ENCODE data around the gene PECR.

The PECR gene

DNA sequence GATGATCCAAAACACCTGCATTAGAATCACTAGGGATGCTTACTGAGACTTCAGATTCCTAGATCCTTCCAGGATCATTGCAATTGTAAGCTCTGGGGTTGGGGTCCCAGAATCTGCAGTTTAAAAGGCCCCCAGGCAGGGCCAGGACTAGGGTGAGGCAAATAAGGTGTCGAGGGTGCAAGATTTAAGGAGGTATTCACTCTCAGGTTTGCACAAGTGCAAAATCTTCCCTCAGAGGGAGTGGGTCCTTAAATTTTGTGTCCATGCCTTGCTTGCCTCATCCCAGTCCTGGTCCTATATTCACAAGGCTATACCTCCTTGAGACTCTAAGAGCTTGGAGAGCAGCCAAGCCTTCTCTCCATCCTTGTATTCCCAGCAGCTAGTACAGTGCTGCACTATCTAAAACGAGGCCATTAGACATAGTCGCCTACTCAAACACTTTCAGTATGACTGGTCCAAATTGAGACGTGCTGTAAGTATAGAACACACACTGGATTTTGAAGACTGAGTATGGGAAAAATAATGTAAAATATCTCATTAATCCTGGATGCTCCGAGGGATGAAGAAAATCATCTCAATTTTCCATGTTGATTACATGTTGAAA lies 36.6 kb downstream of the PECR start:
- TF ChIP-seq GATA1 (IDR thresholded peaks at IDR 0.05; ENCODE audit: low read depth, low read length), result no peak
- TF ChIP-seq POLR2A (IDR thresholded peaks at IDR 0.05; ENCODE audit: low read length), result no peak
- DNase-seq, result no peak

GRCh38 chr2:216043949-216044348 lies 37.7 kb downstream of the PECR start:
- no peak for DNase-seq
- no peak for TF ChIP-seq GATA1 (IDR thresholded peaks at IDR 0.05; ENCODE audit: low read depth, low read length)
- TF ChIP-seq POLR2A (IDR thresholded peaks at IDR 0.05; ENCODE audit: low read length), result no peak

DNA sequence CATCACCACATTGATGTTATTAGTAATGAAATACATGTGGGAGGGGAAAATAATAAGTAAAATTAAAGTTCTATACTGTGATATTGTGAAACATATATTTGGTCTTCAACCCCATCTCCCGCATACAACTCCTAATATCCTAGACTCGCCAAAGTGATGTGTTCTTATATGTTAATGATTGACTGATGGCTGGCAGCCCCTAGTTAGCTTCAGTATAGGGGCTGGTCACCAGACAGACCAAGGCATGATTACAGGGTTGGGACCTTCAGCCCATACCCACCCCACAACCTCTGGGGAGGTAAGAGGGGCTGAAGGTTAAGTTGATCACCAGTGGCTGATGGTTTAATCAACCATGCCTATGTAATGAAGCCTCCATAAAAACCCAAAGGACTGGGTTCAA lies 40.2 kb downstream of the PECR start:
- TF ChIP-seq POLR2A (IDR thresholded peaks at IDR 0.05; ENCODE audit: low read length) (no peak), GATA1 (IDR thresholded peaks at IDR 0.05; ENCODE audit: low read depth, low read length) (no peak)
- no peak for DNase-seq

GRCh38 chr2:216039918-216040317 lies 41.7 kb downstream of the PECR start:
- no peak for TF ChIP-seq POLR2A (IDR thresholded peaks at IDR 0.05; ENCODE audit: low read length)
- no peak for DNase-seq

DNA sequence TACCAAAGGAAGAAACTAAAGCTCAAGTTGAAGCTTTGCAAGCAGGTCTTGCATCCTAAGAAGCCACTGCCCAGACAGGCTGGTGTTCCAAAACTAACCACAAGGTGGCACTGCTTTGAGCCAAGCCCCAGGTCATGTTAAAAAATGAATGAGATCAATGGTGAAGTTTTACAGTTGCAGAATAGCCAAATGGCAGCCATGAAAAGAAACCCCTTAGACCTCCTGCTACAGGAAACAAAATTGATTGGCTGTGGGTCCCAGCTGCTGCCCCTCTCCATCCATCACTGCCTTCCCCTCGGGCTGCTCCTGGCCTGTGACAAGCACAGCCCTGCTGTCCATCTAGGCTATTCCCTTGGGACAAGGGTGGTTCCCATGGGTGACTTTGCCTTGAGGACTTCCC lies 47.5 kb downstream of the PECR start:
- TF ChIP-seq GATA1 (IDR thresholded peaks at IDR 0.05; ENCODE audit: low read depth, low read length), result no peak
- TF ChIP-seq POLR2A (IDR thresholded peaks at IDR 0.05; ENCODE audit: low read length), result no peak
- peak; percentile 73 to 86 for DNase-seq

- no peak for DNase-seq
- TF ChIP-seq GATA1 (IDR thresholded peaks at IDR 0.05; ENCODE audit: low read depth, low read length) (no peak), POLR2A (IDR thresholded peaks at IDR 0.05; ENCODE audit: low read length) (no peak)
Measured at GRCh38 chr2:216033403-216033802, 48.2 kb downstream of the PECR start.

DNA sequence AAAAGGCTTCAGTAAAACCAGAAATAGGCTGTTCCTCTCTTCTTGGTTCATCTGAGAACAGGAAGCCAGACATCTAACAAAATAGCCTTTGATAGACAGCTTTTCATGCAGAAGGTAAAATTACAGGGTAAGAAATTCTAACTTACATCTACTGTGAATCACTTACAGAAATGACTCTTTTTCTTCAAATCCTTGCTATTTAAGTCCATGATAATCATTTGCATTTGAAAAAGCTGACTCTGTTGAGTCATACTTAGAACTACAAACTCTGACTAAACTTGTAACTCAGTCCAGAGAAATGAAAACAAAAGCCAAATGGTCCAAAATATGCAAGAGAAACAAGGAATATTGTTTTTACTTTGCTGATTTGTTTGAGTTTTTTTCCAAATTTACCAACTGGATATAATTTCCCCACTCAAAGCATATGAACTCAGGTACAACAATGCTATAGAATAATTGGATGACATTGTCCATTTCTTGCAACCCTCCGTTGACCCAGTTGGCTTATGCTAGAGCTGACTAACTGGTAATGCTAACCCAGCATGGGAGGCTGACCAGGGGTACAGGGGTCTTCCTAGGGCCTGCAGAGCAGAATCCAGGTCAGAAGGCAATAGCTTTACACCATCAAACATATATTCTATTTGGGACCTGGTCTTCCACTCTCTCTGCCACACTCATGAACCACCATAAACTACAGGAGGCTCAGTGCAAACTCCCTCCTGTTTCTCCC lies 49.5 kb downstream of the PECR start:
- TF ChIP-seq GATA1 (IDR thresholded peaks at IDR 0.05; ENCODE audit: low read depth, low read length) (no peak), POLR2A (IDR thresholded peaks at IDR 0.05; ENCODE audit: low read length) (no peak)
- no peak for DNase-seq

- TF ChIP-seq GATA1 (IDR thresholded peaks at IDR 0.05; ENCODE audit: low read depth, low read length) (no peak), POLR2A (IDR thresholded peaks at IDR 0.05; ENCODE audit: low read length) (no peak)
- no peak for DNase-seq
Measured at GRCh38 chr2:216030216-216030615, 51.4 kb downstream of the PECR start.

DNA sequence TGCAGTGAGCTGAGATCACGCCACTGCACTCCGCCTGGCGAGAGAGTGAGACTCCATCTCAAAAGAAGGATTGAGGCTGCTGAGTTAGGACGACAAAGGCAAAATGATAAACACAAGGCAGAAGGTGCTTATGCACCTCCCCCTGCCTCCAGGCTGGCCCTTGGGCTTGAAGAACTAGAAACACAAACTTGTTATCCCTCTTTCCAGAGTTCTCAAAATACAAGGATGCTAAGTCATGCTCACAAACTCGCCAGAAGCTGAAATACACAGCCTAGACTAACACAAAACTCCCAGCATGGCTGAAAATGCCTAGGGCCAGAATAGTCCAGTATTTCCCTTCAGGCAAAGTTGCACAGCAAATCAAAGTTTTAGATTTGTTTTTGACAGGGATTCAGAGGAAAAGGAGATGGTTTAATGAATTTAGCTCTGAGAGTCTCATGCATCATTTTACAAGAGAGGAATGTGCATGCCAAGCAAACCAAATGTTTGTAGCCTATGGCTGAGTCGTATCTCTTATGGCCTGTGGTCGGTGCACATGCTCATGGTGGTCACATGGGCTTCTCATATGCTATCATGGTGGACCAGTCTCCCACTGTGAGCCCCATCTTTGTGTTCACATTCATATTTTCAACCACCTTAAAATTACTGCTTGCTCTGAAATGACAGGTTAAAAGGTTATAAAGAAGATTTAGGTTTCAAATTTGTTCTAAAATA lies 52.0 kb downstream of the PECR start:
- no peak for DNase-seq
- TF ChIP-seq GATA1 (IDR thresholded peaks at IDR 0.05; ENCODE audit: low read depth, low read length), result no peak
- TF ChIP-seq POLR2A (IDR thresholded peaks at IDR 0.05; ENCODE audit: low read length), result no peak

GRCh38 chr2:216024779-216025336 lies 56.8 kb downstream of the PECR start:
- TF ChIP-seq GATA1 (IDR thresholded peaks at IDR 0.05; ENCODE audit: low read depth, low read length) (no peak), POLR2A (IDR thresholded peaks at IDR 0.05; ENCODE audit: low read length) (no peak)
- DNase-seq, result no peak

DNA sequence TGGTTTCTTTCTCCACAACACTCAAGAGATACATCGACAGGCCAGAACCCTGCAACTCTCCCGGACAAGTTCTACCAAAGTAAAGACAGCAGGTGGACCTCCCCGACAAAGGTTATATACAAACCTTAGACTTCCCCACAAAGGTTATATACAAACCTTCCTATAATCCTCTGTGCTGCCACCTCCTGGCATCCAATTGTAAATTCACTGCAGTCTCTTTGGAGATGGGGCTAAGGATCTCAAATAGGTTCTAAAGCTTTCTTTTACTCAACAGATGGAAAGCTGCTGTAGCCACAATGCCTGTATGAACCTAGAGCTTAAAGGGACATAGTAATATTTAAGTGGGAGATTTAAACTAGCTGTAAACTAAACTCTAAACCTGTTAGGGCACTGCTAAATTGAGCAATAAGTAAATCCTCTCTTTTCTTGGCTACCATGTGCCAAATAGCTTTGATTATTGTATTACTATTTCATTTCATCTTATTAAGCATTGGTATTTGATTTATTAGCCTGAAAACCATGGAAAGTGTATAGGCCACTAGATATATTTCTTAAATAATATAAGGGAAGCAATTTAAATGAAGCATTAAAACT lies 58.5 kb downstream of the PECR start:
- TF ChIP-seq GATA1 (IDR thresholded peaks at IDR 0.05; ENCODE audit: low read depth, low read length) (no peak), POLR2A (IDR thresholded peaks at IDR 0.05; ENCODE audit: low read length) (no peak)
- peak; percentile 50 to 72 for DNase-seq

GRCh38 chr2:216021768-216022565 lies 59.6 kb downstream of the PECR start:
- TF ChIP-seq POLR2A (IDR thresholded peaks at IDR 0.05; ENCODE audit: low read length), result no peak
- no peak for TF ChIP-seq GATA1 (IDR thresholded peaks at IDR 0.05; ENCODE audit: low read depth, low read length)
- no peak for DNase-seq

DNA sequence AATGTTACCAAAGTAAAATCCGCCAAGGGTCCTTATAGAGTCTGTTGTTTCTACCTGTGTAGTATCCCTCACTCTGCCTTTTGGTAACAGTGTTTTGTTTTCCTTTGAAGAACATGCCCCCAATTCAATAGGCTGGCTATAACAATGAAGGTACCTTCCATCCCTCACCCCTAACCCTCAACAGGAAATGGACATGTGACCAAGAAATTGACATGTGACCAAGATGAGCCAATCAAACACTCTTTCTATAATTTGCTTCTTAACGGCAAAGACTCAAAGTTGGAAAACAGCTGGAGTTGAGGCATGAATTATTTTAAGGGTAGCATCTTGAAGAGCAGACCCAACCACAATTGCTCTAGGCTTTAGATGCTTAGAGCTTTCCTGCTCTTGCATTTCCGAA lies 62.9 kb downstream of the PECR start:
- no peak for DNase-seq
- no peak for TF ChIP-seq GATA1 (IDR thresholded peaks at IDR 0.05; ENCODE audit: low read depth, low read length)
- no peak for TF ChIP-seq POLR2A (IDR thresholded peaks at IDR 0.05; ENCODE audit: low read length)
